Limb (tissue), 2 donors: ENCODE measurements around the gene RTN4RL2.

Experiments
- DNase-seq, 2 donors: peaks; one replicate each; pipeline ENCODE4 v3.0.0-alpha.2; 2016; ENCODE audit errors: extremely low spot score in 2 of 2

RTN4RL2 gene

GRCh38 chr11:57480409-57481137 is 20.2 kb downstream of the RTN4RL2 start:
- DNase-seq: peak in 1 of 2 donors; percentile 76

GRCh38 chr11:57481315-57481714 is 21.0 kb downstream of the RTN4RL2 start:
- no peak for DNase-seq

GRCh38 chr11:57481915-57482781 is 21.8 kb downstream of the RTN4RL2 start:
- DNase-seq: no peak

- DNase-seq: peak in 1 of 2 donors; percentile 87
Measured at GRCh38 chr11:57482782-57483561, 22.6 kb downstream of the RTN4RL2 start.

- DNase-seq: no peak
Measured at GRCh38 chr11:57483562-57483918, 23.2 kb downstream of the RTN4RL2 start.

GRCh38 chr11:57484141-57484710 is 23.9 kb downstream of the RTN4RL2 start:
- no peak for DNase-seq

- DNase-seq: no peak
Measured at GRCh38 chr11:57485217-57485990, 25.1 kb downstream of the RTN4RL2 start.

- no peak for DNase-seq
Measured at GRCh38 chr11:57487021-57487778, 26.9 kb downstream of the RTN4RL2 start.

- no peak for DNase-seq
Measured at GRCh38 chr11:57487920-57488659, 27.8 kb downstream of the RTN4RL2 start.

- no peak for DNase-seq
Measured at GRCh38 chr11:57490456-57491248, 30.3 kb downstream of the RTN4RL2 start.

- no peak for DNase-seq
Measured at GRCh38 chr11:57491371-57492061, 31.2 kb downstream of the RTN4RL2 start.

- no peak for DNase-seq
Measured at GRCh38 chr11:57493507-57494503, 33.5 kb downstream of the RTN4RL2 start.

GRCh38 chr11:57496109-57496820 is 35.9 kb downstream of the RTN4RL2 start:
- DNase-seq: no peak

- no peak for DNase-seq
Measured at GRCh38 chr11:57497303-57498247, 37.2 kb downstream of the RTN4RL2 start.

GRCh38 chr11:57498540-57498939 is 38.2 kb downstream of the RTN4RL2 start:
- DNase-seq: no peak
